HepG2 (cell line): ENCODE data around the gene ABCC8. TPM values are rescaled to one million over a fixed set of nuclear protein-coding genes. Genes with fewer than 3 reads are reported as not detected.

Experiments used
- ATAC-seq: fragments of 200-7000 bp; cut with Tn5 transposase; 3 replicates; pipeline ENCODE4 v1.9.1; 2020; ENCODE audit warnings: mild to moderate bottlenecking, moderate library complexity
- BruUV-seq: library from RNA; stranded (reverse); fragments of 400-500 nt; replicated peaks from 2 replicates; lab custom pipeline; 2021; lab: Mats Ljungman, UMichigan
- CTCF ChIA-PET: fragments of 300-600 bp; formaldehyde crosslinking; extraction: SDS; loops from one replicate; lab custom pipeline; 2021; ENCODE audit warnings: low total read pairs, inconsistent platforms, low intra/inter-chr PET ratio; lab: Yijun Ruan, JAX
- POLR2A ChIA-PET: fragments of 350-600 bp; sonication (Branson Sonifier 250); formaldehyde crosslinking; loops from one replicate; lab custom pipeline; 2020; ENCODE audit warnings: antibody characterized with exemption, inconsistent platforms; lab: Yijun Ruan, JAX
- DNase-seq: peaks from one replicate; pipeline ENCODE4 v3.0.0-alpha.2; 2015; ENCODE audit warnings: low spot score
- FAIRE-seq: peaks from 3 replicates; lab custom pipeline; 2011; peaks lifted over from hg19 to GRCh38; lab: Jason Lieb, UNC
- H2AFZ ChIP-seq: one replicate; pipeline ENCODE4 v1.6.1; 2011; ENCODE audit warnings: low read length, inconsistent platforms
- H3K27ac ChIP-seq: fragments of 300-600 bp; 3 replicates; pipeline ENCODE4 v1.8.0; 2011; ENCODE audit warnings: mixed run types, mild to moderate bottlenecking, mixed read lengths, low read length, inconsistent platforms; ENCODE audit not compliant: insufficient read depth; ENCODE audit errors: extremely low read length
- H3K27me3 ChIP-seq, 2 experiments: fragments of 200-600 bp in 1 of 2; 2 replicates in 1 of 2; 3 replicates in 1 of 2; pipeline versions ENCODE4 v1.6.0 to v1.8.0; 2011; ENCODE audit warnings: low read length in 2 of 2, mild to moderate bottlenecking in 2 of 2, moderate library complexity in 2 of 2, inconsistent platforms in 1 of 2; ENCODE audit not compliant: insufficient read depth in 2 of 2, control insufficient read depth in 1 of 2
- H3K36me3 ChIP-seq, 2 experiments: fragments of 200-600 bp in 1 of 2; replicated peaks in 1 of 2; 2 replicates in 1 of 2; 3 replicates in 1 of 2; pipeline versions ENCODE4 v1.5.1 to v1.8.0; 2011; ENCODE audit warnings: low read length in 2 of 2, inconsistent platforms in 1 of 2; ENCODE audit not compliant: insufficient read depth in 2 of 2, control insufficient read depth in 1 of 2
- H3K4me1 ChIP-seq: 2 replicates; pipeline ENCODE4 v1.5.1; 2012; ENCODE audit warnings: low read length, inconsistent platforms; ENCODE audit not compliant: insufficient read depth
- H3K4me2 ChIP-seq: 2 replicates; pipeline ENCODE4 v1.6.0; 2011; ENCODE audit warnings: low read depth, low read length, inconsistent platforms
- H3K4me3 ChIP-seq, 3 experiments: fragments of 200-600 bp in 1 of 3; sonication (generic), shearing (Covaris generic) in 1 of 3; replicated peaks in 1 of 3; 2 replicates each; pipeline ENCODE4 v1.5.1; 2011 to 2016; ENCODE audit warnings: low read length in 3 of 3, inconsistent platforms in 2 of 3, low read depth in 2 of 3, mild to moderate bottlenecking in 2 of 3, control low read depth in 1 of 3, mixed read lengths in 1 of 3; ENCODE audit not compliant: insufficient read depth in 1 of 3
- H3K79me2 ChIP-seq: one replicate; pipeline ENCODE4 v1.6.1; 2011; ENCODE audit warnings: low read length, inconsistent platforms; ENCODE audit not compliant: insufficient read depth
- H3K9ac ChIP-seq: 2 replicates; pipeline ENCODE4 v1.6.0; 2011; ENCODE audit warnings: mild to moderate bottlenecking, low read depth, low read length, inconsistent platforms; ENCODE audit not compliant: insufficient read depth
- H3K9me3 ChIP-seq: 2 replicates; pipeline ENCODE4 v1.5.1; 2012; ENCODE audit warnings: mild to moderate bottlenecking, low read length
- H4K20me1 ChIP-seq: 2 replicates; pipeline ENCODE4 v1.6.0; 2011; ENCODE audit warnings: inconsistent platforms, mild to moderate bottlenecking, low read length, moderate library complexity; ENCODE audit not compliant: insufficient read depth
- NFYC ChIP-seq: IDR thresholded peaks from 2 replicates; pipeline ENCODE4 v1.6.1; 2016; ENCODE audit warnings: missing genetic modification reagents, missing compliant biosample characterization
- SMC3 ChIP-seq: IDR thresholded peaks from 2 replicates; pipeline ENCODE4 v1.6.1; 2011; ENCODE audit warnings: low read length, improper control_type of control experiment
- ZNF646 ChIP-seq: sonication (generic); formaldehyde crosslinking; IDR thresholded peaks from 2 replicates; pipeline ENCODE4 v1.9.0; 2021; ENCODE audit warnings: mild to moderate bottlenecking, missing genetic modification reagents
- ZNF768 ChIP-seq: sonication (generic); formaldehyde crosslinking; IDR thresholded peaks from 2 replicates; pipeline ENCODE4 v1.4.0; 2020; ENCODE audit warnings: missing genetic modification reagents
- WGBS: methylation state at CpG from one replicate; pipeline ENCODE4 v1.1.6; 2017; ENCODE audit warnings: low lambda C conversion rate; 5-methylcytosine and 5-hydroxymethylcytosine counted together
- in situ Hi-C: cut with HindIII; loops from 2 replicates; pipeline ENCODE4 v1.10.0; 2017; ENCODE audit warnings: low pct_unique_long_range_greater_than_20kb; ENCODE audit not compliant: extremely low pct_ligation_motif_present
- intact Hi-C: fragments of 100-400 bp; cut with micrococcal nuclease; formaldehyde crosslinking; loops from one replicate; pipeline ENCODE4 v1.10.0; 2022; ENCODE audit not compliant: unreplicated experiment
- polyA plus RNA-seq, 8 experiments: library from polyadenylated mRNA; depleted of rRNA in 3 of 8; stranded (reverse) in 7 of 8; unstranded in 1 of 8; fragments of >200 nt; fragmentation: Illumina TruSeq in 4 of 8; extraction: Trizol in 4 of 8; gene quantifications; 2 replicates each; pipeline versions ENCODE4 v1.2.1 to v1.2.3, GENCODE V29; 2011 to 2016; ENCODE audit warnings: low read depth in 4 of 8, missing spikeins in 1 of 8, mixed read lengths in 1 of 8; ENCODE audit not compliant: insufficient read depth in 1 of 8
- total RNA-seq, 5 experiments: library from RNA; depleted of rRNA; stranded (reverse); fragments of >200 nt; fragmentation: Illumina TruSeq; extraction: Trizol; gene quantifications; 2 replicates each; pipeline ENCODE4 v1.2.3, GENCODE V29; 2016; ENCODE audit warnings: low read depth in 1 of 5

The ABCC8 gene
- total and polyA plus RNA-seq, 2 of the 13 experiments (the other 11 are each of a cell fraction or from before 2014, with no cell fraction given) = not detected

GRCh38 chr11:17512101-17512500, 35.5 kb upstream of the ABCC8 start:
- 5% methylated on average over 2 of the region's 2 CpGs for WGBS
- no peaks in the 10 kb centered on the region for H3K9me3 ChIP-seq
- no peak overlapping the region for H2AFZ ChIP-seq
- no peak overlapping the region for H3K27ac ChIP-seq
- in situ Hi-C loops = loop anchor here (25.0 kb wide), 1 partner anchor 275 kb away; no protein-coding TSS in a partner anchor
- H3K27me3 ChIP-seq = peaks cover 0 to 1% of the 10 kb centered on the region in 2 experiments; a peak in 2 of 5 replicates
- no peak for DNase-seq
- H3K36me3 ChIP-seq = no peaks in the 10 kb centered on the region
- BruUV-seq = no TSS peak
- no peak for ATAC-seq
- H3K4me3 ChIP-seq = no peak overlapping the region
- no peak overlapping the region for H3K4me2 ChIP-seq
- POLR2A ChIA-PET = no interaction called here
- no peak for FAIRE-seq
- H3K4me1 ChIP-seq = no peaks in the 10 kb centered on the region
- H3K9ac ChIP-seq = no peak overlapping the region
- no peaks in the 10 kb centered on the region for H3K79me2 ChIP-seq
- no peak for TF ChIP-seq NFYC (CRISPR knock-in tag)
- TF ChIP-seq ZNF646 = no peak
- no peak for TF ChIP-seq SMC3
- TF ChIP-seq ZNF768 (CRISPR knock-in tag) = peak; percentile 64; the same call in 1 of the 2 replicates
- TF ChIP-seq, all 625 proteins: peak for 1
- H4K20me1 ChIP-seq = no peaks in the 10 kb centered on the region
- CTCF ChIA-PET = no interaction called here
- intact Hi-C loops = no loop called here
